Effector memory CD8-positive, alpha-beta T cell (primary cell): Measurements from ENCODE around the gene SLC22A31.
"Not testable (repeated sequence)": the region's sequence is repeated elsewhere in the genome, so short reads cannot be mapped to it uniquely, and the experiment has no call there.

Experiments
- ATAC-seq: fragments of 150-1000 bp; cut with Tn5 transposase; replicated peaks from 2 replicates; pipeline ENCODE4 v1.10.0; 2021; ENCODE audit warnings: mild to moderate bottlenecking, moderate library complexity
- DNase-seq, 3 experiments: peaks; one replicate each; pipeline ENCODE4 v3.0.0; 2021
- H3K27ac Mint-ChIP-seq, 2 donors: one replicate each; pipeline ENCODE4 v1.8.0; 2022; ENCODE audit warnings: mild to moderate bottlenecking in 2 of 2, mixed read lengths in 2 of 2, moderate library complexity in 2 of 2
- H3K27me3 Mint-ChIP-seq, 2 donors: one replicate each; pipeline ENCODE4 v1.8.0; 2022; ENCODE audit warnings: mixed read lengths in 2 of 2
- H3K36me3 Mint-ChIP-seq: one replicate; pipeline ENCODE4 v1.8.0; 2022; ENCODE audit warnings: mild to moderate bottlenecking, moderate library complexity, mixed read lengths; ENCODE audit not compliant: insufficient read depth
- H3K4me1 Mint-ChIP-seq, 2 donors: one replicate each; pipeline ENCODE4 v1.8.0; 2022; ENCODE audit warnings: low read depth in 2 of 2, mixed read lengths in 2 of 2
- H3K4me3 Mint-ChIP-seq, 2 donors: one replicate each; pipeline ENCODE4 v1.8.0; 2022; ENCODE audit warnings: mild to moderate bottlenecking in 2 of 2, mixed read lengths in 2 of 2, moderate library complexity in 2 of 2
- H3K9me3 Mint-ChIP-seq, 2 donors: one replicate each; pipeline ENCODE4 v1.8.0; 2022; ENCODE audit warnings: mixed read lengths in 2 of 2

The SLC22A31 gene

GRCh38 chr16:89186593-89187031 lies 13.7 kb downstream of the SLC22A31 start:
- H3K27me3 Mint-ChIP-seq, H3K4me3 Mint-ChIP-seq, DNase-seq, H3K4me1 Mint-ChIP-seq, H3K9me3 Mint-ChIP-seq, ATAC-seq: not testable (repeated sequence)
- peak overlapping the region; percentile 67 to 87 for H3K27ac Mint-ChIP-seq
- H3K36me3 Mint-ChIP-seq = peaks cover 48% of the 10 kb centered on the region

GRCh38 chr16:89185887-89186592 lies 14.3 kb downstream of the SLC22A31 start:
- H3K4me3 Mint-ChIP-seq, H3K4me1 Mint-ChIP-seq, H3K27me3 Mint-ChIP-seq, H3K9me3 Mint-ChIP-seq, ATAC-seq, DNase-seq: not testable (repeated sequence)
- peak overlapping the region in 1 of 2 donors; percentile 87 for H3K27ac Mint-ChIP-seq
- peaks cover 48% of the 10 kb centered on the region for H3K36me3 Mint-ChIP-seq

- ATAC-seq = peak; percentile 56
- DNase-seq = peak; percentile 44 to 55 (median 47)
- no peaks in the 10 kb centered on the region for H3K27me3 Mint-ChIP-seq
- peaks cover 48% of the 10 kb centered on the region for H3K36me3 Mint-ChIP-seq
- no peaks in the 10 kb centered on the region for H3K9me3 Mint-ChIP-seq
- no peak overlapping the region for H3K4me3 Mint-ChIP-seq
- H3K27ac Mint-ChIP-seq = peak overlapping the region in 1 of 2 donors; percentile 81
- peaks cover 0 to 4% of the 10 kb centered on the region in 2 donors for H3K4me1 Mint-ChIP-seq
Measured at GRCh38 chr16:89184933-89185794, 15.2 kb downstream of the SLC22A31 start.

- no peak overlapping the region for H3K4me3 Mint-ChIP-seq
- DNase-seq (no peak), ATAC-seq (no peak)
- no peaks in the 10 kb centered on the region for H3K27me3 Mint-ChIP-seq
- H3K4me1 Mint-ChIP-seq = peaks cover 0 to 4% of the 10 kb centered on the region in 2 donors
- H3K36me3 Mint-ChIP-seq = peaks cover 46% of the 10 kb centered on the region
- peak overlapping the region in 1 of 2 donors; percentile 81 for H3K27ac Mint-ChIP-seq
- H3K9me3 Mint-ChIP-seq = no peaks in the 10 kb centered on the region
Measured at GRCh38 chr16:89184677-89184932, 15.7 kb downstream of the SLC22A31 start.

GRCh38 chr16:89183975-89184676 lies 16.2 kb downstream of the SLC22A31 start:
- no peaks in the 10 kb centered on the region for H3K9me3 Mint-ChIP-seq
- no peak for ATAC-seq
- DNase-seq = no peak
- peak overlapping the region in 1 of 2 donors; percentile 81 for H3K27ac Mint-ChIP-seq
- H3K27me3 Mint-ChIP-seq = no peaks in the 10 kb centered on the region
- no peak overlapping the region for H3K4me3 Mint-ChIP-seq
- peaks cover 42% of the 10 kb centered on the region for H3K36me3 Mint-ChIP-seq
- peaks cover 0 to 4% of the 10 kb centered on the region in 2 donors for H3K4me1 Mint-ChIP-seq

- peaks cover 35% of the 10 kb centered on the region for H3K36me3 Mint-ChIP-seq
- H3K27me3 Mint-ChIP-seq = no peaks in the 10 kb centered on the region
- no peak for DNase-seq
- H3K27ac Mint-ChIP-seq = no peak overlapping the region
- H3K4me1 Mint-ChIP-seq = peaks cover 0 to 4% of the 10 kb centered on the region in 2 donors
- ATAC-seq = no peak
- no peak overlapping the region for H3K4me3 Mint-ChIP-seq
- no peaks in the 10 kb centered on the region for H3K9me3 Mint-ChIP-seq
Measured at GRCh38 chr16:89183463-89183862, 16.9 kb downstream of the SLC22A31 start.

- no peak overlapping the region for H3K27ac Mint-ChIP-seq
- H3K27me3 Mint-ChIP-seq = no peaks in the 10 kb centered on the region
- ATAC-seq (no peak), DNase-seq (no peak)
- no peaks in the 10 kb centered on the region for H3K9me3 Mint-ChIP-seq
- H3K4me3 Mint-ChIP-seq = no peak overlapping the region
- H3K4me1 Mint-ChIP-seq = no peaks in the 10 kb centered on the region
- H3K36me3 Mint-ChIP-seq = peaks cover 8% of the 10 kb centered on the region
Measured at GRCh38 chr16:89179656-89180315, 20.6 kb downstream of the SLC22A31 start.

GRCh38 chr16:89179148-89179484 lies 21.2 kb downstream of the SLC22A31 start:
- Mint-ChIP-seq H3K4me3 (no peak overlapping the region), H3K36me3 (peaks cover 2% of the 10 kb centered on the region), H3K27ac (no peak overlapping the region), H3K4me1 (no peaks in the 10 kb centered on the region), H3K27me3 (no peaks in the 10 kb centered on the region), H3K9me3 (no peaks in the 10 kb centered on the region)
- DNase-seq (no peak), ATAC-seq (no peak)

GRCh38 chr16:89178453-89179147 lies 21.7 kb downstream of the SLC22A31 start:
- Mint-ChIP-seq H3K27ac (no peak overlapping the region), H3K27me3 (no peaks in the 10 kb centered on the region), H3K4me1 (no peaks in the 10 kb centered on the region), H3K9me3 (no peaks in the 10 kb centered on the region), H3K36me3 (no peaks in the 10 kb centered on the region), H3K4me3 (no peak overlapping the region)
- ATAC-seq (no peak), DNase-seq (no peak)

- Mint-ChIP-seq H3K4me1 (no peaks in the 10 kb centered on the region), H3K27me3 (no peaks in the 10 kb centered on the region), H3K36me3 (no peaks in the 10 kb centered on the region), H3K27ac (no peak overlapping the region), H3K4me3 (no peak overlapping the region), H3K9me3 (no peaks in the 10 kb centered on the region)
- no peak for DNase-seq
- no peak for ATAC-seq
Measured at GRCh38 chr16:89177501-89177900, 22.8 kb downstream of the SLC22A31 start.

- H3K27ac Mint-ChIP-seq = no peak overlapping the region
- H3K4me1 Mint-ChIP-seq = no peaks in the 10 kb centered on the region
Measured at GRCh38 chr16:89176717-89177116, 23.6 kb downstream of the SLC22A31 start.

GRCh38 chr16:89176147-89176690 lies 24.1 kb downstream of the SLC22A31 start:
- Mint-ChIP-seq H3K27ac (no peak overlapping the region), H3K27me3 (no peaks in the 10 kb centered on the region), H3K9me3 (no peaks in the 10 kb centered on the region), H3K4me3 (no peak overlapping the region), H3K4me1 (no peaks in the 10 kb centered on the region), H3K36me3 (no peaks in the 10 kb centered on the region)
- DNase-seq (no peak), ATAC-seq (no peak)

More at GRCh38 chr16:89176717-89177116, 23.6 kb downstream of the SLC22A31 start:
- H3K4me3 Mint-ChIP-seq = no peak overlapping the region
- ATAC-seq (no peak), DNase-seq (no peak)
- no peaks in the 10 kb centered on the region for H3K27me3 Mint-ChIP-seq
- no peaks in the 10 kb centered on the region for H3K9me3 Mint-ChIP-seq
- H3K36me3 Mint-ChIP-seq = no peaks in the 10 kb centered on the region
